K562 (cell line): ENCODE measurements around the gene PRDM16. TPM values are rescaled to one million over a fixed set of nuclear protein-coding genes. Genes with fewer than 3 reads are reported as not detected.

ENCODE experiments used
- ATAC-seq: fragments of 200-7000 bp; cut with Tn5 transposase; 3 replicates; pipeline ENCODE4 v1.9.1; 2020; ENCODE audit warnings: moderate library complexity
- BruUV-seq: library from RNA; stranded (reverse); fragments of 400-500 nt; replicated peaks from 2 replicates; lab custom pipeline; 2021; lab: Mats Ljungman, UMichigan
- CTCF ChIA-PET: fragments of 300-600 bp; formaldehyde crosslinking; extraction: SDS; loops from one replicate; lab custom pipeline; 2021; ENCODE audit warnings: low intra/inter-chr PET ratio; lab: Yijun Ruan, JAX
- POLR2A ChIA-PET: fragments of 300-600, 350-650 bp; sonication (Branson Sonifier 250); formaldehyde crosslinking; extraction: SDS; loops from one replicate; lab custom pipeline; 2021; ENCODE audit warnings: antibody characterized with exemption, inconsistent platforms; lab: Yijun Ruan, JAX
- DNase-seq, 4 experiments: peaks; one replicate each; pipeline versions ENCODE4 v3.0.0 to v3.0.0-alpha.2; 2011 to 2018; ENCODE audit warnings: low spot score in 3 of 4, mixed read lengths in 3 of 4; ENCODE audit errors: extremely low read depth in 1 of 4
- FAIRE-seq: peaks from 2 replicates; lab custom pipeline; 2011; peaks lifted over from hg19 to GRCh38; lab: Jason Lieb, UNC
- H2AFZ ChIP-seq: 2 replicates; pipeline ENCODE4 v1.6.0; 2011; ENCODE audit warnings: low read depth, low read length, control low read depth, inconsistent platforms
- H3K27ac ChIP-seq: fragments of 200-600 bp; 3 replicates; pipeline ENCODE4 v1.8.0; 2011; ENCODE audit warnings: low read depth, mild to moderate bottlenecking, control low read depth, inconsistent platforms, low read length, moderate library complexity, mixed read lengths; ENCODE audit errors: extremely low read depth
- H3K27me3 ChIP-seq, 2 experiments: fragments of 300-600 bp in 1 of 2; 2 replicates in 1 of 2; 3 replicates in 1 of 2; pipeline versions ENCODE4 v1.6.0 to v1.8.0; 2011; ENCODE audit warnings: inconsistent platforms in 2 of 2, low read length in 2 of 2, mild to moderate bottlenecking in 1 of 2, mixed read lengths in 1 of 2, moderate library complexity in 1 of 2; ENCODE audit not compliant: control insufficient read depth in 2 of 2, insufficient read depth in 2 of 2
- H3K36me3 ChIP-seq: fragments of 300-600 bp; 3 replicates; pipeline ENCODE4 v1.8.0; 2011; ENCODE audit warnings: mild to moderate bottlenecking, low read length, inconsistent platforms; ENCODE audit not compliant: control insufficient read depth, insufficient read depth
- H3K4me1 ChIP-seq, 2 experiments: fragments of 200-600 bp in 1 of 2; replicated peaks in 1 of 2; 2 replicates in 1 of 2; 3 replicates in 1 of 2; pipeline versions ENCODE4 v1.5.1 to v1.8.0; 2011; ENCODE audit warnings: inconsistent platforms in 2 of 2, low read length in 2 of 2, mild to moderate bottlenecking in 1 of 2, mixed read lengths in 1 of 2, moderate library complexity in 1 of 2; ENCODE audit not compliant: control insufficient read depth in 2 of 2, insufficient read depth in 2 of 2
- H3K4me2 ChIP-seq: 2 replicates; pipeline ENCODE4 v1.6.1; 2011; ENCODE audit warnings: low read length, control low read depth, inconsistent platforms, mixed read lengths; ENCODE audit not compliant: insufficient read depth
- H3K4me3 ChIP-seq: fragments of 200-600 bp; sonication (generic), shearing (Covaris generic); 2 replicates; pipeline ENCODE4 v1.5.1; 2016; ENCODE audit warnings: control low read depth, inconsistent platforms
- H3K79me2 ChIP-seq: fragments of 200-600 bp; 3 replicates; pipeline ENCODE4 v1.8.0; 2011; ENCODE audit warnings: low read length, inconsistent platforms; ENCODE audit not compliant: control insufficient read depth, insufficient read depth
- H3K9ac ChIP-seq, 2 experiments: 2 replicates each; pipeline versions ENCODE4 v1.6.0 to v1.6.1; 2011; ENCODE audit warnings: low read depth in 2 of 2, low read length in 2 of 2, control low read depth in 1 of 2, inconsistent platforms in 1 of 2, mild to moderate bottlenecking in 1 of 2, mixed read lengths in 1 of 2; ENCODE audit not compliant: insufficient read depth in 1 of 2
- H3K9me1 ChIP-seq: one replicate; pipeline ENCODE4 v1.6.0; 2011; ENCODE audit warnings: inconsistent platforms, mild to moderate bottlenecking, low read length, moderate library complexity; ENCODE audit not compliant: control insufficient read depth, insufficient read depth
- H3K9me3 ChIP-seq: replicated peaks from 2 replicates; pipeline ENCODE4 v1.5.1; 2011; ENCODE audit warnings: low read depth, low read length, inconsistent platforms; ENCODE audit not compliant: control insufficient read depth, insufficient read depth
- H4K20me1 ChIP-seq: replicated peaks from 2 replicates; pipeline ENCODE4 v1.6.1; 2011; ENCODE audit warnings: low read length, inconsistent platforms, mixed read lengths; ENCODE audit not compliant: control insufficient read depth, insufficient read depth
- CCAR2 ChIP-seq: fragments of 200-400 bp; formaldehyde crosslinking; IDR thresholded peaks from 2 replicates; pipeline ENCODE4 v1.6.1; 2017; ENCODE audit warnings: mild to moderate bottlenecking, low read depth, low read length
- CHD2 ChIP-seq: IDR thresholded peaks from 2 replicates; pipeline ENCODE4 v1.6.1; 2011; ENCODE audit warnings: low read depth, low read length
- GTF2E2 ChIP-seq: fragments of 200-800 bp; sonication (Bioruptor generic); IDR thresholded peaks from 2 replicates; pipeline ENCODE4 v1.6.1; 2016; ENCODE audit warnings: missing genetic modification characterization, missing compliant biosample characterization
- HLTF ChIP-seq: fragments of 450-650 bp; IDR thresholded peaks from 2 replicates; pipeline ENCODE4 v1.6.1; 2016
- KDM5B ChIP-seq: fragments of 200-600 bp; sonication (generic); IDR thresholded peaks from 2 replicates; pipeline ENCODE4 v1.6.1; 2012; ENCODE audit warnings: low read depth, mild to moderate bottlenecking, moderate library complexity, low read length, control low read depth, inconsistent platforms; ENCODE audit not compliant: insufficient replicate concordance
- MYBL2 ChIP-seq, 2 experiments: fragments of 450-650 bp in 1 of 2; sonication (generic) in 1 of 2; formaldehyde crosslinking in 1 of 2; IDR thresholded peaks; 2 replicates each; pipeline versions ENCODE4 v1.6.1 to v1.8.1; 2017 to 2022; ENCODE audit warnings: borderline replicate concordance in 1 of 2, inconsistent platforms in 1 of 2, low read depth in 1 of 2, mild to moderate bottlenecking in 1 of 2, missing genetic modification reagents in 1 of 2, moderate library complexity in 1 of 2
- NFE2L1 ChIP-seq: fragments of 450-650 bp; IDR thresholded peaks from 2 replicates; pipeline ENCODE4 v1.6.1; 2016; ENCODE audit warnings: missing genetic modification characterization, low read depth, mild to moderate bottlenecking, missing compliant biosample characterization, moderate library complexity, borderline replicate concordance
- NFRKB ChIP-seq: fragments of 450-650 bp; IDR thresholded peaks from 2 replicates; pipeline ENCODE4 v1.6.1; 2016; ENCODE audit warnings: low read depth
- PHF21A ChIP-seq: fragments of 450-650 bp; IDR thresholded peaks from 2 replicates; pipeline ENCODE4 v1.6.1; 2017; ENCODE audit warnings: low read depth, borderline replicate concordance
- RBBP5 ChIP-seq: fragments of 200-600 bp; sonication (generic); IDR thresholded peaks from 2 replicates; pipeline ENCODE4 v1.6.1; 2012; ENCODE audit warnings: borderline replicate concordance, mild to moderate bottlenecking, low read length, control low read depth, inconsistent platforms; ENCODE audit not compliant: insufficient read depth, poor library complexity, severe bottlenecking
- SRSF1 ChIP-seq: fragments of 200-400 bp; formaldehyde crosslinking; IDR thresholded peaks from 2 replicates; pipeline ENCODE4 v1.6.1; 2017; ENCODE audit warnings: mild to moderate bottlenecking, low read depth, low read length, moderate library complexity
- STAG1 ChIP-seq: sonication (generic); formaldehyde crosslinking; IDR thresholded peaks from 2 replicates; pipeline ENCODE4 v1.5.0; 2020; ENCODE audit warnings: missing genetic modification reagents, borderline replicate concordance
- TEAD4 ChIP-seq, 2 experiments: sonication (generic) in 1 of 2; formaldehyde crosslinking in 1 of 2; IDR thresholded peaks; 2 replicates each; pipeline versions ENCODE4 v1.6.1 to v1.8.0; 2012 to 2022; ENCODE audit warnings: borderline replicate concordance in 1 of 2, inconsistent platforms in 1 of 2, low read length in 1 of 2, mild to moderate bottlenecking in 1 of 2, missing genetic modification reagents in 1 of 2
- TRIM24 ChIP-seq, 2 experiments: fragments of 450-650 bp; IDR thresholded peaks; 2 replicates each; pipeline ENCODE4 v1.6.1; 2016
- ZFP36 ChIP-seq: fragments of 150-350 bp; IDR thresholded peaks from 2 replicates; pipeline ENCODE4 v1.6.1; 2018; ENCODE audit warnings: low read length, low read depth; ENCODE audit not compliant: partially characterized antibody
- ZNF174 ChIP-seq: fragments of 250-450 bp; sonication (Bioruptor Pico); IDR thresholded peaks from 2 replicates; pipeline ENCODE4 v1.4.0; 2020; ENCODE audit warnings: mild to moderate bottlenecking
- ZNF79 ChIP-seq: fragments of 250-450 bp; sonication (Bioruptor Pico); IDR thresholded peaks from 2 replicates; pipeline ENCODE4 v1.4.0; 2020; ENCODE audit warnings: low read depth, mild to moderate bottlenecking, moderate library complexity
- WGBS: fragments of 100-300 bp; shearing (Covaris generic); methylation state at CpG from one replicate; pipeline ENCODE4 v1.1.6; 2016; ENCODE audit warnings: low coverage, mixed read lengths; ENCODE audit not compliant: insufficient coverage; ENCODE audit errors: missing lambda C conversion rate; 5-methylcytosine and 5-hydroxymethylcytosine counted together
- in situ Hi-C: fragments of 300-500 bp; cut with MboI; formaldehyde crosslinking; loops from 4 replicates; pipeline ENCODE4 v1.15.0; 2018; ENCODE audit warnings: inconsistent platforms, mixed read lengths
- intact Hi-C: fragments of 100-400 bp; cut with micrococcal nuclease; formaldehyde crosslinking; loops from 2 replicates; pipeline ENCODE4 v1.14.2; 2022
- polyA plus RNA-seq, 8 experiments: library from polyadenylated mRNA; depleted of rRNA in 4 of 8; stranded (reverse) in 5 of 8; unstranded in 3 of 8; fragments of >200 nt; fragmentation: Nextera tagmentation in 2 of 8; fragmentation: Illumina TruSeq in 1 of 8; extraction: Ambion mirVana in 2 of 8; extraction: Trizol in 1 of 8; gene quantifications; 2 replicates each; pipeline versions ENCODE4 v1.2.1 to v1.2.3, GENCODE V29; 2011 to 2014; ENCODE audit warnings: inconsistent platforms in 1 of 8, missing spikeins in 1 of 8
- total RNA-seq, 7 experiments: library from RNA; depleted of rRNA in 6 of 7; stranded (reverse); fragments of >200 nt in 6 of 7; fragmentation: Illumina TruSeq in 2 of 7; extraction: Trizol in 2 of 7; gene quantifications; 2 replicates each; pipeline versions ENCODE4 v1.2.1 to v1.2.3, GENCODE V29; 2011 to 2021; ENCODE audit warnings: low replicate concordance in 1 of 7
- TF ChIP-seq, protein P1 (sequence below): fragments of 450-650 bp; IDR thresholded peaks from 2 replicates; pipeline ENCODE4 v1.6.1; 2016; ENCODE audit warnings: borderline replicate concordance

PRDM16 gene
- total and polyA plus RNA-seq, 9 of the 15 experiments (the other 6 are each of a cell fraction or from before 2014, with no cell fraction given), result 0.10 to 0.27 TPM; not detected in 7

DNA sequence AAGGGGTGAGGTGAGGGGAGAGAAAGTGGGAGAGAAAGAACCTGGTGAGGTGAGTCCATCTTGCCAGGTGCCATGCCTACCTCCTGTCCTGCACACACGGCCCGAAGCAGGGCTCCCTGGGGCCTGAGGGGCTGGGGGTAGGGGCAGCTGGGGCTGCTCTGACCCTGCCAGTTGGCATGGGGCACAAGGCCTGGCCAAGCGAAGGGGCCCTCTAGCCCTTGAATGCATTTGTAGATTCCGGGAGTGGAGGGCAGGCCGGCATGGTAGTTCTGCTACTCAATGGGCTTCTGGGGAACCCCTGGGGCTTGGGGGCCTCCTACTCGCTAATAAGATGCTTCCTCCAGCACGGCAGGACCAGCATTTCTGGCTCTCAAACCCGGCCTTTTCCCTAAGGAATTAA, 3.6 kb upstream of the PRDM16 start:
- ChIA-PET POLR2A (interaction anchor here (0.6 kb wide), 1 partner anchor 34 kb away, joined by 3 read pairs; no protein-coding TSS in a partner anchor), CTCF (interaction anchor here (0.7 kb wide), 1 partner anchor 255 kb away, joined by 3 read pairs; no protein-coding TSS in a partner anchor)
- no peak for FAIRE-seq
- Histone ChIP-seq H3K9me1 (no peaks in the 10 kb centered on the region), H3K4me3 (no peak overlapping the region)
- TF ChIP-seq MYBL2 (IDR thresholded peaks at IDR 0.05; ENCODE audit: low read depth), result no peak
- TF ChIP-seq MYBL2 (CRISPR knock-in tag; IDR thresholded peaks at IDR 0.05; ENCODE audit: borderline replicate concordance), result no peak
- TF ChIP-seq, protein P1, sequence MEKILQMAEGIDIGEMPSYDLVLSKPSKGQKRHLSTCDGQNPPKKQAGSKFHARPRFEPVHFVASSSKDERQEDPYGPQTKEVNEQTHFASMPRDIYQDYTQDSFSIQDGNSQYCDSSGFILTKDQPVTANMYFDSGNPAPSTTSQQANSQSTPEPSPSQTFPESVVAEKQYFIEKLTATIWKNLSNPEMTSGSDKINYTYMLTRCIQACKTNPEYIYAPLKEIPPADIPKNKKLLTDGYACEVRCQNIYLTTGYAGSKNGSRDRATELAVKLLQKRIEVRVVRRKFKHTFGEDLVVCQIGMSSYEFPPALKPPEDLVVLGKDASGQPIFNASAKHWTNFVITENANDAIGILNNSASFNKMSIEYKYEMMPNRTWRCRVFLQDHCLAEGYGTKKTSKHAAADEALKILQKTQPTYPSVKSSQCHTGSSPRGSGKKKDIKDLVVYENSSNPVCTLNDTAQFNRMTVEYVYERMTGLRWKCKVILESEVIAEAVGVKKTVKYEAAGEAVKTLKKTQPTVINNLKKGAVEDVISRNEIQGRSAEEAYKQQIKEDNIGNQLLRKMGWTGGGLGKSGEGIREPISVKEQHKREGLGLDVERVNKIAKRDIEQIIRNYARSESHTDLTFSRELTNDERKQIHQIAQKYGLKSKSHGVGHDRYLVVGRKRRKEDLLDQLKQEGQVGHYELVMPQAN, result no peak
- TF ChIP-seq ZNF79, result no peak
- no peak for TF ChIP-seq GTF2E2 (tag)
- TF ChIP-seq STAG1, result no peak
- TF ChIP-seq CHD2, result no peak
- TF ChIP-seq NFE2L1 (tag), result no peak
- TF ChIP-seq CCAR2, result no peak
- no peak for TF ChIP-seq SRSF1
- no peak for TF ChIP-seq PHF21A
- TF ChIP-seq TRIM24 (IDR thresholded peaks at IDR 0.05), result no peak
- TF ChIP-seq ZNF174, result no peak
- no peak for TF ChIP-seq TEAD4 (IDR thresholded peaks at IDR 0.05; ENCODE audit: low read length)
- TF ChIP-seq TEAD4 (CRISPR knock-in tag; IDR thresholded peaks at IDR 0.05; ENCODE audit: borderline replicate concordance), result no peak
- TF ChIP-seq HLTF, result no peak
- no peak for TF ChIP-seq KDM5B
- no peak for TF ChIP-seq RBBP5
- no peak for TF ChIP-seq NFRKB
- no peak for TF ChIP-seq ZFP36
- TF ChIP-seq, all 486 proteins: peak for 0
- no TSS peak for BruUV-seq
- no peak for DNase-seq
- 0% methylated on average over 7 of the region's 8 CpGs for WGBS
- Histone ChIP-seq H3K27me3 (peaks cover 0 to 15% of the 10 kb centered on the region in 2 experiments; a peak in 2 of 5 replicates), H3K36me3 (no peaks in the 10 kb centered on the region), H3K4me1 (no peaks in the 10 kb centered on the region), H3K9ac (no peak overlapping the region), H4K20me1 (no peaks in the 10 kb centered on the region), H3K27ac (no peak overlapping the region), H3K4me2 (no peak overlapping the region), H3K79me2 (no peaks in the 10 kb centered on the region), H2AFZ (no peak overlapping the region), H3K9me3 (no peaks in the 10 kb centered on the region)
- intact Hi-C loops (no loop called here), in situ Hi-C loops (no loop called here)
- ATAC-seq, result no peak
